SK-N-SH treated with all-trans-retinoic acid at 6 μM for 48 hours (cell line): Measurements from ENCODE around the gene MTFP1.

ENCODE experiments used
- ATAC-seq: fragments of 200-7000 bp; cut with Tn5 transposase; 3 replicates; pipeline ENCODE4 v1.9.1; 2020; ENCODE audit warnings: mild to moderate bottlenecking, moderate library complexity
- BACH2 ChIP-seq: fragments of 250-450 bp; sonication (Bioruptor Pico); IDR thresholded peaks from 2 replicates; pipeline ENCODE4 v1.9.0; 2021; ENCODE audit warnings: mild to moderate bottlenecking, borderline replicate concordance
- CSDC2 ChIP-seq: fragments of 250-450 bp; sonication (Bioruptor Pico); IDR thresholded peaks from 2 replicates; pipeline ENCODE4 v1.5.0; 2020; ENCODE audit warnings: mild to moderate bottlenecking, moderate library complexity
- ESRRG ChIP-seq: fragments of 250-450 bp; sonication (Bioruptor Pico); IDR thresholded peaks from 2 replicates; pipeline ENCODE4 v1.6.1; 2021; ENCODE audit warnings: mild to moderate bottlenecking
- GLIS3 ChIP-seq: fragments of 250-450 bp; sonication (Bioruptor Pico); IDR thresholded peaks from 2 replicates; pipeline ENCODE4 v1.5.0; 2020; ENCODE audit warnings: mild to moderate bottlenecking, moderate library complexity
- ISL1 ChIP-seq: fragments of 250-450 bp; sonication (Bioruptor Pico); IDR thresholded peaks from 2 replicates; pipeline ENCODE4 v2.1.2; 2022; ENCODE audit warnings: mild to moderate bottlenecking, moderate library complexity
- OSR1 ChIP-seq: fragments of 250-450 bp; sonication (Bioruptor Pico); IDR thresholded peaks from 2 replicates; pipeline ENCODE4 v1.8.0; 2022; ENCODE audit warnings: moderate library complexity, mild to moderate bottlenecking, inconsistent platforms
- PATZ1 ChIP-seq: fragments of 250-450 bp; sonication (Bioruptor Pico); IDR thresholded peaks from 2 replicates; pipeline ENCODE4 v1.8.0; 2020; ENCODE audit warnings: mild to moderate bottlenecking, moderate library complexity, borderline replicate concordance
- RARB ChIP-seq: fragments of 250-450 bp; sonication (Bioruptor Pico); IDR thresholded peaks from 2 replicates; pipeline ENCODE4 v1.8.0; 2021; ENCODE audit warnings: mild to moderate bottlenecking, moderate library complexity
- SNAI2 ChIP-seq: fragments of 250-450 bp; sonication (Bioruptor Pico); IDR thresholded peaks from 2 replicates; pipeline ENCODE4 v1.5.0; 2020; ENCODE audit warnings: mild to moderate bottlenecking, moderate library complexity
- TCF4 ChIP-seq: fragments of 250-450 bp; sonication (Bioruptor Pico); IDR thresholded peaks from 2 replicates; pipeline ENCODE4 v1.8.0; 2021; ENCODE audit warnings: mild to moderate bottlenecking, moderate library complexity, borderline replicate concordance
- TOX ChIP-seq: fragments of 250-450 bp; sonication (Bioruptor Pico); IDR thresholded peaks from 2 replicates; pipeline ENCODE4 v1.8.0; 2021; ENCODE audit warnings: mild to moderate bottlenecking, moderate library complexity, borderline replicate concordance
- ZC3H10 ChIP-seq: fragments of 250-450 bp; sonication (Bioruptor Pico); IDR thresholded peaks from 2 replicates; pipeline ENCODE4 v1.5.1; 2021; ENCODE audit warnings: mild to moderate bottlenecking, moderate library complexity
- ZFP3 ChIP-seq: fragments of 250-450 bp; sonication (Bioruptor Pico); IDR thresholded peaks from 2 replicates; pipeline ENCODE4 v1.5.0; 2020; ENCODE audit warnings: mild to moderate bottlenecking, moderate library complexity
- ZFP30 ChIP-seq: fragments of 450-650 bp; formaldehyde crosslinking; IDR thresholded peaks from 2 replicates; pipeline ENCODE4 v1.5.0; 2022; ENCODE audit warnings: mild to moderate bottlenecking, moderate library complexity
- ZNF565 ChIP-seq: fragments of 450-650 bp; formaldehyde crosslinking; conservative IDR thresholded peaks from 2 replicates; pipeline ENCODE4 v1.5.0; 2020; ENCODE audit warnings: low read depth, mild to moderate bottlenecking, moderate library complexity
- ZNF70 ChIP-seq: fragments of 450-650 bp; formaldehyde crosslinking; IDR thresholded peaks from 2 replicates; pipeline ENCODE4 v1.5.0; 2020; ENCODE audit warnings: mild to moderate bottlenecking, moderate library complexity
- ZNF8 ChIP-seq: fragments of 450-650 bp; formaldehyde crosslinking; IDR thresholded peaks from 2 replicates; pipeline ENCODE4 v1.5.0; 2020; ENCODE audit warnings: mild to moderate bottlenecking, moderate library complexity
- TF ChIP-seq, protein P1 (sequence below): fragments of 250-450 bp; sonication (Bioruptor Pico); IDR thresholded peaks from 2 replicates; pipeline ENCODE4 v1.8.0; 2021; ENCODE audit warnings: low read depth, mild to moderate bottlenecking, moderate library complexity, borderline replicate concordance
- TF ChIP-seq, protein P2 (sequence below): fragments of 250-450 bp; sonication (Bioruptor Pico); IDR thresholded peaks from 2 replicates; pipeline ENCODE4 v1.5.1; 2021; ENCODE audit warnings: mild to moderate bottlenecking, moderate library complexity

The MTFP1 gene

DNA sequence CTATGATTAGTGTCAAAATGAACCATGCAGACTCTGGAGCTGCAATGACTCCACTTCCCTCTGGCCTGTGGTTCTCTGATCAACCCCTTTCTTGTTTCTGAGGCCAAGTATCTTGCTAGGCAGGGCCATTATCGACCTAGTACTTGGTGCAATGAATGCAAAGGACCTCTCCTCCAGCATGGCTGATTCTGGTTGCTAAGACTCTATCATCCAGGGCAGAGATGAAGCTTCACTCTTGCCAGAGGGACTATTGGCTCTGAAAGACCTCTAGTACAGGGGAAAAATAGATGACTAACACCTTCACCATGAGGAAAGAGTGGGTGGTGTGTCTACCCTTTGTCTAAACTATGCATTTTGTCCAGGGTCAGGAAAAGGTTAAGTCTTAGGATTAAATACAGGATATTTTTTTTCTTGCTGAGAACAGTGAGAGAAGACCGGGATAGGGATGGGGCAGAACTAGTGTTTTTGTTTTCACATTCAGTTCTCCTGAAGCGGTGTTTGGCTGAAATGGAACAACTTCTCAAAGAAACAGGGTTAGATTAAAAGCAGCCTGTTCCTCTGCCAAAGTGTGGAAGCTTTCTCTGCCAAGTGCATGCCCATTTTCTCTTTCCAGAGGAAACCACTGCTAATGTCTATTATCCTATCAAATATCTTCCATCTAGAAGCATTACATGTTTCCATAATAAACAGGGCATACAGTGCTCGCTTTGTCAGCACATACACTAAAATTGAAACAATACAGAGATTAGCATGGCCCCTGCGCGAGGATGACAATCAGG lies 5.0 kb upstream of the MTFP1 start:
- no peak for TF ChIP-seq TCF4 (CRISPR knock-in tag)
- ATAC-seq, result no peak

- TF ChIP-seq, protein P1, sequence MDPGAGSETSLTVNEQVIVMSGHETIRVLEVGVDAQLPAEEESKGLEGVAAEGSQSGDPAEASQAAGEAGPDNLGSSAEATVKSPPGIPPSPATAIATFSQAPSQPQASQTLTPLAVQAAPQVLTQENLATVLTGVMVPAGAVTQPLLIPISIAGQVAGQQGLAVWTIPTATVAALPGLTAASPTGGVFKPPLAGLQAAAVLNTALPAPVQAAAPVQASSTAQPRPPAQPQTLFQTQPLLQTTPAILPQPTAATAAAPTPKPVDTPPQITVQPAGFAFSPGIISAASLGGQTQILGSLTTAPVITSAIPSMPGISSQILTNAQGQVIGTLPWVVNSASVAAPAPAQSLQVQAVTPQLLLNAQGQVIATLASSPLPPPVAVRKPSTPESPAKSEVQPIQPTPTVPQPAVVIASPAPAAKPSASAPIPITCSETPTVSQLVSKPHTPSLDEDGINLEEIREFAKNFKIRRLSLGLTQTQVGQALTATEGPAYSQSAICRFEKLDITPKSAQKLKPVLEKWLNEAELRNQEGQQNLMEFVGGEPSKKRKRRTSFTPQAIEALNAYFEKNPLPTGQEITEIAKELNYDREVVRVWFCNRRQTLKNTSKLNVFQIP, result no peak
- no peak for TF ChIP-seq ZFP30 (CRISPR knock-in tag)
- TF ChIP-seq ZNF565, result no peak
- TF ChIP-seq, protein P2, sequence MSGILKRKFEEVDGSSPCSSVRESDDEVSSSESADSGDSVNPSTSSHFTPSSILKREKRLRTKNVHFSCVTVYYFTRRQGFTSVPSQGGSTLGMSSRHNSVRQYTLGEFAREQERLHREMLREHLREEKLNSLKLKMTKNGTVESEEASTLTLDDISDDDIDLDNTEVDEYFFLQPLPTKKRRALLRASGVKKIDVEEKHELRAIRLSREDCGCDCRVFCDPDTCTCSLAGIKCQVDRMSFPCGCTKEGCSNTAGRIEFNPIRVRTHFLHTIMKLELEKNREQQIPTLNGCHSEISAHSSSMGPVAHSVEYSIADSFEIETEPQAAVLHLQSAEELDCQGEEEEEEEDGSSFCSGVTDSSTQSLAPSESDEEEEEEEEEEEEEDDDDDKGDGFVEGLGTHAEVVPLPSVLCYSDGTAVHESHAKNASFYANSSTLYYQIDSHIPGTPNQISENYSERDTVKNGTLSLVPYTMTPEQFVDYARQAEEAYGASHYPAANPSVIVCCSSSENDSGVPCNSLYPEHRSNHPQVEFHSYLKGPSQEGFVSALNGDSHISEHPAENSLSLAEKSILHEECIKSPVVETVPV (CRISPR knock-in tag), result no peak
- no peak for TF ChIP-seq BACH2 (CRISPR knock-in tag)
- TF ChIP-seq OSR1 (CRISPR knock-in tag), result no peak
- no peak for TF ChIP-seq TOX
- no peak for TF ChIP-seq ESRRG
- TF ChIP-seq SNAI2 (CRISPR knock-in tag), result no peak
- no peak for TF ChIP-seq CSDC2 (CRISPR knock-in tag)
- ATAC-seq, result no peak
Measured at GRCh38 chr22:30421695-30422480, 3.7 kb upstream of the MTFP1 start.

DNA sequence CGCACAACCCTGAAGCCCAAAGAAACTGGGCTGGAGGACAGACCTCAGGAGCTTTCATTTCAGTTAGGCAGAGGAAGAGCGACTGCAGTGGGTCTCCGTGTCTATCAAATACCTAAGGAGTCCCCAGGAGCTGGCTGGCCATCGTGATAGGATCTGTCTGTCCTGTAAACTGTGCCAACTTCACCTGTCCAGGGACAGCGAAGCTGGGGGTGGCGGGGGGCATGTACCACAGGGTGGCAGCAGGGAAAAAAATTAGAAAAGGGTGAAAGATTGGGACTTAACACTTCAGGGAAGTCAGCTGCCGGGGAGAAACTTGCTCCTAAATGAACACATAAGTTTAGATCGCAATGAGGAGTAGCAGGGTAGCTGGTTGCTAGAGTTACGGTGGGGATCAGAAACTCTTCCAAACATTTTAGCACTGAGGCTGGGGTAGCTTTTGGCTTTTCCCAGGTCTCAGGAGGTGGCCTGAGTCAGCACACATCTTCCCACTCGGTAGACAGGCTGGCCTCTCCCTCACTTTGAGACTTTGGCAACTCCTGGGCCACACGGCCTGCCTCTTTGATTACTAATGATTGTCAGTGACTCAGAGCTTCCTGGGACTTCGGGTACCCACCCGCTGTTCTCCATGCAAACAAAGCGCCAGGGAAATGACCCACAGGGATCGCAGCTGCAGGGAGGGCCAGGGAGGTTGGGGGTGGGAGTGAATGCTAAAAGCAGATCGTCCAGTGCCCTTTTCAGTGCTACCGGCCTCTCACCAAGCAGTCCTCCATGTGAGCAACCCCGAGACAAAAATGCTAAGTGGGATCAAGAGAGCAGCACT lies 2.9 kb upstream of the MTFP1 start:
- TF ChIP-seq ZNF70 (CRISPR knock-in tag), result no peak
- no peak for TF ChIP-seq ISL1 (CRISPR knock-in tag)
- TF ChIP-seq GLIS3 (CRISPR knock-in tag), result no peak
- no peak for TF ChIP-seq TOX
- no peak for TF ChIP-seq ZNF565
- TF ChIP-seq ZFP3 (CRISPR knock-in tag), result no peak
- TF ChIP-seq PATZ1 (CRISPR knock-in tag), result no peak
- TF ChIP-seq RARB (CRISPR knock-in tag), result no peak
- TF ChIP-seq ZC3H10 (CRISPR knock-in tag), result no peak
- TF ChIP-seq ZNF8, result no peak
- no peak for TF ChIP-seq CSDC2 (CRISPR knock-in tag)
- TF ChIP-seq, protein P2 (CRISPR knock-in tag), result no peak
- TF ChIP-seq, protein P1, result no peak
- no peak for TF ChIP-seq ZFP30 (CRISPR knock-in tag)
- ATAC-seq, result peak; percentile 30
